GM13976 (cell line): ENCODE data around the gene TRAK2.
"Not testable (repeated sequence)": the region's sequence is repeated elsewhere in the genome, so short reads cannot be mapped to it uniquely, and the experiment has no call there.

Source experiments
- DNase-seq: peaks from one replicate; pipeline ENCODE4 v3.0.0; 2012; ENCODE audit warnings: low spot score
- CTCF ChIP-seq: IDR thresholded peaks from 2 replicates; pipeline ENCODE4 v1.5.1; 2012; ENCODE audit warnings: borderline replicate concordance, mild to moderate bottlenecking; ENCODE audit not compliant: insufficient read depth; ENCODE audit errors: extremely low read depth, missing control alignments, control extremely low read depth
- in situ Hi-C: fragments of 300-500 bp; cut with MboI; formaldehyde crosslinking; loops from one replicate; pipeline ENCODE4 v1.12.0; 2022; ENCODE audit warnings: low sequenced_read_pairs, mixed read lengths, inconsistent platforms; ENCODE audit not compliant: unreplicated experiment

Gene TRAK2

GRCh38 chr2:201396595-201396994, 54.7 kb downstream of the TRAK2 start:
- no peak for TF ChIP-seq CTCF
- no peak for DNase-seq
- in situ Hi-C loops, result no loop called here

GRCh38 chr2:201383136-201383535, 68.1 kb downstream of the TRAK2 start:
- TF ChIP-seq CTCF, result no peak
- no peak for DNase-seq
- in situ Hi-C loops, result no loop called here

- in situ Hi-C loops, result no loop called here
- TF ChIP-seq CTCF, result no peak
- DNase-seq, result no peak
Observed at GRCh38 chr2:201378496-201379397, 72.5 kb downstream of the TRAK2 start.

DNA sequence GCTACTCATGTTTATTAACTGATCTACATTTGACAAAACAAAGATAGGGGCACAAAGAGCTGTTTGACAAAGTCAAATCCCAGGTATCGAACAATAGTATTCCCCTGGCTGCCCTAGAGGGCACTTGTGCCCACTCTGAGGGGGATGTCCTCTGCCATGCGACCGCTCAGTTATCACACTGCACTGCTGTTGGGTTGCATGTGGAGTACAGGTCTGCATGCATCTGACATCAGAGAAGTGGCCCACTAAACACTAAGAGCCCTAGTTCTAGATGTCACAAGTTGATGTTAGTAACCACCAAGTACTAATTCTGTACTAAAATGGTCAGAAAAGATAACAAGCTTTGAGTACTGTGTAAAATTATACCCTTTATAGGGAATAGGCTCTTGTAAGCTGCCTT, 74.0 kb downstream of the TRAK2 start:
- no peak for TF ChIP-seq CTCF
- in situ Hi-C loops, result no loop called here
- no peak for DNase-seq

GRCh38 chr2:201369775-201370174, 81.5 kb downstream of the TRAK2 start:
- no peak for DNase-seq
- in situ Hi-C loops, result no loop called here

DNA sequence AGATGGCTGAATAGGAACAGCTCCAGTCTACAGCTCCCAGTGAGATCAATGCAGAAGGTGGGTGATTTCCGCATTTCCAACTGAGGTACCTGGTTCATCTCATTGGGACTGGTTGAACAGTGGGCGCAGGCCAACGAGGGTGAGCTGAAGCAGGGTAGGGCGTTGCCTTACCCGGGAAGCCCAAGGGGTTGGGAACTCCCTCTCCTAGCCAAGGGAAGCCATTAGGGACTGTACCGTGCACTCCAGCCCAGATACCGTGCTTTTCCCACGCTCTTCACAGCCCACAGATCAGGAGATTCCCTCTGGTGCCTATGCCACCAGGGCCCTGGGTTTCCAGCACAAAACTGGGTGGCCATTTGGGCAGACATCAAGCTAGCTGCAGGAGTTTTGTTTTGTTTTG, 81.9 kb downstream of the TRAK2 start:
- DNase-seq, in situ Hi-C loops: not testable (repeated sequence)

More at GRCh38 chr2:201369775-201370174, 81.5 kb downstream of the TRAK2 start:
- TF ChIP-seq CTCF, result no peak

GRCh38 chr2:201366146-201366545, 85.1 kb downstream of the TRAK2 start:
- in situ Hi-C loops, result no loop called here
- TF ChIP-seq CTCF, result no peak
- no peak for DNase-seq
